ENCODE measurements around the gene AAK1. TPM values are rescaled to one million over a fixed set of nuclear protein-coding genes. Genes with fewer than 3 reads are reported as not detected.
"Not testable (repeated sequence)": the region's sequence is repeated elsewhere in the genome, so short reads cannot be mapped to it uniquely, and the experiment has no call there.

AAK1 gene
- polyA plus RNA-seq, 1 donor: 16.3 TPM

- no peak for DNase-seq
These were observed 18.9 kb downstream of the AAK1 start for GRCh38 chr2:69624611-69625010.

GRCh38 chr2:69624131-69624530, 19.4 kb downstream of the AAK1 start:
- DNase-seq: no peak

- no peak for DNase-seq
These were observed 20.3 kb downstream of the AAK1 start for GRCh38 chr2:69623236-69623635.

- not testable (repeated sequence) for DNase-seq
These were observed 20.7 kb downstream of the AAK1 start for GRCh38 chr2:69622805-69623204.

DNA sequence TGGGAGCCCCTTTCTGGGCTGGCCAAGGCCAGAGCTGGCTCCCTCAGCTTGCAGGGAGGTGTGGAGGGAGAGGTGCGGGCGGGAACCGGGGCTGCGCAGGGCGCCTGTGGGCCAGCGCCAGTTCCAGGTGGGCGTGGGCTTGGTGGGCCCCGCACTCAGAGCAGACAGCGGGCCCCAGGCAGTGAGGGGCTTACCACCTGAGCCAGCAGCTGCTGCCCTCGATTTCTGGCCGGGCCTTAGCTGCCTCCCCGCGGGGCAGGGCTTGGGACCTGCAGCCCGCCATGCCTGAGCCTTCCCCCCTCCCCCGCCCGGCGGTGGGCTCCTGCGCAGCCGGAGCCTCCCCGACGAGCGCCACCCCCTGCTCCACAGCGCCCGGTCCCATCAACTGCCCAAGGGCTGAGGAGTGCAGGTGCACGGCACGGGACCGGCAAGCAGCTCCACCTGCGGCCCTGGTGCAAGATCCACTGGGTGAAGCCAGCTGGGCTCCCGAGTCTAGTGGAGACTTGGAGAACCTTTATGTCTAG, 21.5 kb downstream of the AAK1 start:
- not testable (repeated sequence) for DNase-seq

- DNase-seq: no peak
These were observed 22.1 kb downstream of the AAK1 start for GRCh38 chr2:69621440-69621839.

DNA sequence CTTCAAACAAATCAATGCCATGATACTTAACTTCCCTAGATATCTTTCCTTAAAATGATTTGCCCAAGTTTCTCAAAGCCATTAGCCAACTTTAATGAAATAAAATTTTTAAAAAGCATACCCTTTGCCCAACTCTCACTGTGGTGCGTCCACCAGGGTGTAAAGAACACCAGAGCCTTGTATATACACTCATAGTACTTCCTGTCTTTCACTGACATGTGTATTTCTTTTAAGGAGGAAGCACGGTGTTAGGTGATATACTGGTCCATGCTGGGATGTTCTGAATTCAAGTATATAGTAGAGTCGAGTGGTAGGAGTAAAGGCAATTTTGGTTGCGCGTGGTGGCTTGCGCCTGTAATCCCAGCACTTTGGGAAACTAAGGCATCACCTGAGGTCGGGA, 22.7 kb downstream of the AAK1 start:
- DNase-seq: no peak

GRCh38 chr2:69619725-69620124, 23.8 kb downstream of the AAK1 start:
- DNase-seq: no peak

GRCh38 chr2:69618362-69618761, 25.2 kb downstream of the AAK1 start:
- no peak for DNase-seq

- no peak for DNase-seq
These were observed 25.8 kb downstream of the AAK1 start for GRCh38 chr2:69617744-69618143.

- no peak for DNase-seq
These were observed 26.8 kb downstream of the AAK1 start for GRCh38 chr2:69616755-69617154.

- no peak for DNase-seq
These were observed 27.6 kb downstream of the AAK1 start for GRCh38 chr2:69615969-69616368.

DNA sequence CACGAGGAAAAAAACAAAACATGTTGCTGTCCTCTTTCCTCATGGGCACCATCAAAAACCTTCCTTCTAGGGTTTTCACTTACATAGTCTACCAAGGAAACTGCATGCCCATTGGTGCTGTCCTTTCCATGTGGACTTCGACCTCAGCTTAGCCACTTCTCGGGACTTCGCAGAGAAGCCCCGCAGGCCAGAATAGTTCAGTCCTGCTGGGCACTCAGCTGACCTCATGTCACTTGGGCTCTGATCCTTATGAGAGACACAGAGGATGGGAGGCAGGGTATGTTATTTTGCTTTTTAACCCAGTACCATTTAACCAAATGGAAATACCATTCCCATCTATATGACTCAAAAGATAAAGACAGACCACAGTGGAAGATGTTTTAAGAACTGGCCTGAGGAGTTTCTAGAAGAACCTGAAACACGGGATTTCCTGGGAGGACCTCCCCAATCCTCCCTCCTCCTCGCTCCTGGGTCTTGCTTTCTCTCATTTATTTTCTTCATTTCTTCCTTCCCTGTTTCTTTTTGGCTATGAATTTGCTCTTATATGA, 28.4 kb downstream of the AAK1 start:
- no peak for DNase-seq

DNA sequence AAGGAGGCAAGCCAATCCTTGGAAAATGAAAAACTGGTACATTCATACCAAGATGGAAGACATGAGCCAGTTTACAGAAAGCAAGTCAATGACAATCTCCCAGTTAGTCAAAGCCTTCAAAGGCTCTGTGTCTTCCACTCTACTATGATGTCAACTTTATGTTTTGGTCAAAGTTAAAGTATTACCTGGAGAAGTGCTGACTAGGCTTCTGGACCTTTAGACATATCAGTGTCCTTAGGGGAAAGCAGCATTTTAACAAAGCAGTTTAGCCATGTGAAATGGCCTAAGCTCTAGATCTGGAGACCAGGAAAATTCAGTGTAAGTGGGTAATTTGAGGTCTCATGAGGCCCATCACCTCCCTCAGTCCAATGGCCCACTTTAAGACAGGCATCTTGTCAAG, 30.8 kb downstream of the AAK1 start:
- no peak for DNase-seq

GRCh38 chr2:69612200-69612599, 31.3 kb downstream of the AAK1 start:
- no peak for DNase-seq

DNA sequence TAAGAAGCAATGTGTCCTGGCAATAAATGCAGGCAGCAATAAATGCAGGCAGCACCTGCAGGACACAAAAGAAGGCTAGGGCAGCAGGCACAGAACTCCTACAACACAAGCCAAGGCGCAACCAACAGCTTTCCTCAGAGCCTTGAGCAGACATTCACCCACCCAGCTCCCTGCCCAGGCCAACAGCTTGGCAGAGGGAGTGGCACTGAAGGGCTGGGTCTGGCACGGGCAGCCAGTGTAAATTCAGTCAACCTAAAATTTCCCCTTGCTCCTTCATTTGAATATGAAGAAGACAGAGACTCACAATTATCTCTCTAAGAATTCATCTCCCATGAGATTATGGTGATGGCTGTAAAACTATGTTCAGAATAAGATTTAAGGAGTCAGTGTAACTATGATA, 35.4 kb downstream of the AAK1 start:
- DNase-seq: no peak

DNA sequence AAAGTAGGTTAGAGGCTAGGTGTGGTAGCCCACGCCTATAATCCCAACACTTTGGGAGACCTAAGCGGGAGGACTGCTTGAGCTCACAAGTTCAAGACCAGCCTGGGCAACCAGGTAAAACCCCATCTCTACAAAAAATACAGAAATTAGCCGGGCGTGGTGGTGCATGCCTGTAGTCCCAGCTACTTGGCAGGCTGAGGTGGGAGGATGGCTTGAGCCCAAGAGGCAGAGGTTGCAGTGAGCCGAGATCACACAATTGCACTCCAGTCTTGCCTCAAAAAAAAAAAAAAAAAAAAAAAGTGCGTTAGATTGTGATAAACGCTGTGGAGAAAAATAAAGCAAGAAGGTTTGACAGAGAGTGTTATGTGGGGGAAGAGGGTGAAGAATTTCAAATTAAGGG, 36.8 kb downstream of the AAK1 start:
- not testable (repeated sequence) for DNase-seq

- DNase-seq: no peak
These were observed 38.3 kb downstream of the AAK1 start for GRCh38 chr2:69605284-69605683.

- no peak for DNase-seq
These were observed 38.7 kb downstream of the AAK1 start for GRCh38 chr2:69604836-69605235.

DNA sequence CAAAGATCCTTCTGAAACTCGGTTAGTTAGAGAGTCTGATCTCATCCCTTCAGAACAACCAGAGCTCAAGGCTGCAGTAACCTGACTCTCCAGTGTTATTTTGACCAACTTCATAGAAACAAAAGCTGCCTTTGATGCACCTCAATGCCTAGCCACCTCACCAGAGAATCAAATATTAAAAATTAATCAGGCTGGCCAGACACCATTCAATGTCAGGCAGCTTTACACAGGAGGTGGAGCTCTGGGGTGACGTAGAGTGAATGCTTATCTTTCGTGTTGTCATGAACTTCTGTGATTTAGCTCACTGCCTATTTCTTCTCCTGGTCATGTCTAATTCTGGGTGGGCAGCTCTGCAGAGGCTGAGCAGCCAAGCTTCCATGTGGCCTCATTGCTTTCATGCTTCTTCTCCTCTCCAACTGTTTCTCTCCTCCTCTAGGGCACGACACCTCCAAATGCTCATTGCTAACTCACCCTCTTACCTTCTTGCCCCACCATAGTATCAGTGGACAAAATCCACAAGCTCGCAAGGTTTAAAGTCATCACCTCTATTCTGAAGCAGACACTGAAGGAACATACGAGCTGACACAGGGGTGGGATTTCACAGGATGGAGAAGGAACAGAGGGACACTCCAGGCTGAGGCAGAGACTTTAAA, 39.4 kb downstream of the AAK1 start:
- no peak for DNase-seq

- DNase-seq: no peak
These were observed 40.3 kb downstream of the AAK1 start for GRCh38 chr2:69603146-69603743.

DNA sequence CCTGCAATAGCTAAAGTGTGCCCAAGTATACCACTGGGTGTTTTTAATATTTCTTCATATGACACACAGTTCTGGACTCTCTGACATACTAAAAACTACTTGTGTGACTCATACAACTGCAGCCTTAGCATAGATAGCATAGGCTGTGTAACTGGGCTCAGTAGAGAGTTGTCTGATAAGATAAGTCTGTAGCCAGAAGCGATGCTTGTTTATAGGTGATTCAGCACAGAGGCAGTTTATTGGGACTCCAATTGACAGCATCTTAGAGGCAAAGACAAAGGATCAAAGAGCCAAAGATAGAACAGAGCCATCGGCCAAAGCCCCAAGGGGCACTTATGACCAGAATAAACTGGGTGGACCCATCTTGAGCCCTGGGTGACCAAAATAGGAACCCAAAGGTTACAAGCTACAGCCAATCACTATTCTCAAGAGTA, 42.3 kb downstream of the AAK1 start:
- DNase-seq: no peak

DNA sequence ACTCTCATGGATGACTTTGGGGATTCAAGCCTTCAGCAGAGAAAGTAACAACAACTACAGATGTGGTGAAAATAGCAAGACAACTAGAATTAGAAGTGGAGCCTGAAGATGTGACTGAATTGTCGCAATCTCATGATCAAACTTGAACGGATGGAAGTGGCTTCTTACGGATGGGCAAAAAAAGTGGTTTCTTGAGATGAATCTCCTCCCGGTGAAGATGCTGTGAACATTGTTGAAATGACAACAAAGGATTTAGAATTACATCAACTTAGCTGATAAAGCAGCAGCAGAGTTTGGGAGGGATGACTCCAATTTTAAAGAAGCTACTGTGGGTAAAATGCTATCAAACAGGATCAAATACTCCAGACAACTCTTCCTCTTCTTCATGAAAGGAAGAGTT, 43.1 kb downstream of the AAK1 start:
- DNase-seq: no peak
